AG09309 (cell line): ENCODE measurements around the gene PCNX1.

Experiments used
- DNase-seq: peaks from one replicate; pipeline ENCODE4 v3.0.0-alpha.2; 2010; ENCODE audit warnings: low read depth
- H3K4me3 ChIP-seq: 2 replicates; pipeline ENCODE4 v1.5.1; 2011; ENCODE audit warnings: mild to moderate bottlenecking, low read depth, low read length, moderate library complexity; ENCODE audit not compliant: control insufficient read depth
- CTCF ChIP-seq: IDR thresholded peaks from 2 replicates; pipeline ENCODE4 v1.5.1; 2011; ENCODE audit warnings: mild to moderate bottlenecking, low read depth, low read length, inconsistent platforms; ENCODE audit not compliant: insufficient read depth, control insufficient read depth; ENCODE audit errors: missing control alignments

The PCNX1 gene

GRCh38 chr14:70885343-70886022 lies 21.8 kb upstream of the PCNX1 start:
- H3K4me3 ChIP-seq = no peak overlapping the region
- DNase-seq = no peak
- TF ChIP-seq CTCF = no peak

- no peak for DNase-seq
- H3K4me3 ChIP-seq = no peak overlapping the region
- no peak for TF ChIP-seq CTCF
Measured at GRCh38 chr14:70886421-70887206, 20.6 kb upstream of the PCNX1 start.

GRCh38 chr14:70887207-70887681 lies 20.0 kb upstream of the PCNX1 start:
- TF ChIP-seq CTCF = no peak
- no peak overlapping the region for H3K4me3 ChIP-seq

GRCh38 chr14:70887737-70888499 lies 19.3 kb upstream of the PCNX1 start:
- DNase-seq = no peak
- H3K4me3 ChIP-seq = no peak overlapping the region
- TF ChIP-seq CTCF = no peak

More at GRCh38 chr14:70887207-70887681, 20.0 kb upstream of the PCNX1 start:
- DNase-seq = peak; percentile 57

GRCh38 chr14:70888681-70889175 lies 18.5 kb upstream of the PCNX1 start:
- TF ChIP-seq CTCF = no peak
- DNase-seq = peak; percentile 43
- no peak overlapping the region for H3K4me3 ChIP-seq

GRCh38 chr14:70889555-70889954 lies 17.7 kb upstream of the PCNX1 start:
- H3K4me3 ChIP-seq = no peak overlapping the region
- DNase-seq = no peak
- no peak for TF ChIP-seq CTCF
